Astrocyte of the cerebellum (primary cell): ENCODE results near the gene CTNND2.

Source experiments
- DNase-seq: peaks from one replicate; pipeline ENCODE4 v3.0.0-alpha.2; 2011; ENCODE audit warnings: low read depth
- H3K4me3 ChIP-seq: 2 replicates; pipeline ENCODE4 v1.5.1; 2011; ENCODE audit warnings: mild to moderate bottlenecking, low read depth, low read length, moderate library complexity
- CTCF ChIP-seq: IDR thresholded peaks from 2 replicates; pipeline ENCODE4 v1.5.1; 2012; ENCODE audit warnings: low read length, low read depth, moderate library complexity, mild to moderate bottlenecking; ENCODE audit errors: missing control alignments
- in situ Hi-C: cut with HindIII; loops from 2 replicates; pipeline ENCODE4 v1.10.0; 2017; ENCODE audit warnings: low sequenced_read_pairs

The CTNND2 gene

GRCh38 chr5:11378461-11378860 lies 525.8 kb downstream of the CTNND2 start:
- no peak overlapping the region for H3K4me3 ChIP-seq
- in situ Hi-C loops, result no loop called here
- peak; percentile 58 for DNase-seq
- TF ChIP-seq CTCF, result no peak

- peak; percentile 46 for DNase-seq
- no peak for TF ChIP-seq CTCF
- in situ Hi-C loops, result no loop called here
- H3K4me3 ChIP-seq, result no peak overlapping the region
These were observed 526.4 kb downstream of the CTNND2 start for GRCh38 chr5:11377896-11378295.

DNA sequence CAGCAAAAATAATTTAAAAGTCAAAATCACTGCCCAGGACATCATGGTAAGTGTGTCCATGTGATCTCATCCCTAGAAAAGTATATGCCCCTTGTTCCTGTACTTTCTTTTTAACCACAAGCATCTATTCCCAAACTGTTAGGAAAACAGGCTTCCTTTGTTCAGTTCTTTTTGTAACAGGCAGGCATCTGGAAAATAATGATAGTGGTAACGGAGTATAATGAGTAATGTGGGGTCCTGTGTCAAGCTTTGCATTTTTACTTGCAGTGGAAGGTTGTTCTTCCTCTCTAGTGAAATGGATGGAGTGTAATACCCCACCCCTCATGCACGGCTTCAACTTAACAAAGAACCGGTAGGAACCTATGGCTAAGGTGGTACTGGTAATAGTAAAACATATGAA lies 532.1 kb downstream of the CTNND2 start:
- no peak overlapping the region for H3K4me3 ChIP-seq
- no peak for DNase-seq
- TF ChIP-seq CTCF, result no peak
- in situ Hi-C loops, result no loop called here

DNA sequence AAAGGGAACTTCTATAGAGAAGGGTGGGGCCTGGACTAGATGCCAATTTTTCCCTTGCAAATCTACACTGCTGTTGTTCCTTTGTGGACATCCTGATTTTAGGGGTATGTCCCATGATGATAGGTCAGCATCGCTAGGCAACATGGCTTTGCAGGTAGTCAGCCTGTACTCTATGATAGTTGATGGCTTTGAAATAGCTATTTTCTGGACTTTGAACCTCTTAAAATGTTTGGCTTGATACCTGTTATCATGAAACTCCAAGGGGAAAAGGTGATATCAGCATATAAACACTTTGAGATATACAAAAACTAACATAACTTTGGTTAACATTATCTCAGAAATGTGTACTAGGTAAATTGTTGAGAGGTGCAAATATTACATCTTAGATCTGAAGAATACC lies 533.2 kb downstream of the CTNND2 start:
- in situ Hi-C loops, result no loop called here
- DNase-seq, result no peak
- H3K4me3 ChIP-seq, result no peak overlapping the region
- no peak for TF ChIP-seq CTCF

- DNase-seq, result no peak
- in situ Hi-C loops, result no loop called here
- no peak for TF ChIP-seq CTCF
- H3K4me3 ChIP-seq, result no peak overlapping the region
These were observed 539.7 kb downstream of the CTNND2 start for GRCh38 chr5:11364531-11364930.

- no peak for DNase-seq
- TF ChIP-seq CTCF, result no peak
- no peak overlapping the region for H3K4me3 ChIP-seq
- in situ Hi-C loops, result no loop called here
These were observed 540.5 kb downstream of the CTNND2 start for GRCh38 chr5:11363631-11364178.

DNA sequence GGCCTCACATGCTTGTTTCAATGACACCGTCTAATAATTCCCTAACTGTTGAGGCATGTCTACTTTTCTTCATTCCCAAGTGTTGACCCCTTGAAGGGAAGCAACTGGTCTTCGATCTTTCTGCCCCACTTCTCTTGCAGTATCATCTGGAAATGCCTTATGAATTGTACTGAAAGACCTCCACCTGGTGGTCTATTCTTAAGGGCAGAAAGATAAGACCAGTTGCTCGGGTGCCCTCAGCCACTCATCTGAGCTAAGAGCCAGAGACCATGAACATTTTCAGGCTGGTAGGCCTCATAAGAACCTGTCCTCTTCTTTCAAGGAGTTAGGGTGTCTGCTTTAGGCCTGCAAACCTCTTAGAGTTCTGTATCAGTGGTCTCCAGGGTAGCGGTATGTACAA lies 542.5 kb downstream of the CTNND2 start:
- DNase-seq, result no peak
- in situ Hi-C loops, result no loop called here
- no peak overlapping the region for H3K4me3 ChIP-seq
- no peak for TF ChIP-seq CTCF
